Stimulated activated CD4-positive, alpha-beta T cell treated with anti-CD3 and anti-CD28 coated beads, Interleukin-15, amount 100 ng/mL, for 48 hours (primary cell): ENCODE data around the gene PRC1.

Experiments used
- DNase-seq, 2 donors: peaks; one replicate each; pipeline ENCODE4 v3.0.0-alpha.2; 2020; ENCODE audit warnings: low read depth in 2 of 2

The PRC1 gene

GRCh38 chr15:90989040-90989768 is 5.1 kb downstream of the PRC1 start:
- DNase-seq, result no peak

GRCh38 chr15:90988296-90988695 is 6.0 kb downstream of the PRC1 start:
- DNase-seq, result no peak

GRCh38 chr15:90987561-90988141 is 6.7 kb downstream of the PRC1 start:
- no peak for DNase-seq

DNA sequence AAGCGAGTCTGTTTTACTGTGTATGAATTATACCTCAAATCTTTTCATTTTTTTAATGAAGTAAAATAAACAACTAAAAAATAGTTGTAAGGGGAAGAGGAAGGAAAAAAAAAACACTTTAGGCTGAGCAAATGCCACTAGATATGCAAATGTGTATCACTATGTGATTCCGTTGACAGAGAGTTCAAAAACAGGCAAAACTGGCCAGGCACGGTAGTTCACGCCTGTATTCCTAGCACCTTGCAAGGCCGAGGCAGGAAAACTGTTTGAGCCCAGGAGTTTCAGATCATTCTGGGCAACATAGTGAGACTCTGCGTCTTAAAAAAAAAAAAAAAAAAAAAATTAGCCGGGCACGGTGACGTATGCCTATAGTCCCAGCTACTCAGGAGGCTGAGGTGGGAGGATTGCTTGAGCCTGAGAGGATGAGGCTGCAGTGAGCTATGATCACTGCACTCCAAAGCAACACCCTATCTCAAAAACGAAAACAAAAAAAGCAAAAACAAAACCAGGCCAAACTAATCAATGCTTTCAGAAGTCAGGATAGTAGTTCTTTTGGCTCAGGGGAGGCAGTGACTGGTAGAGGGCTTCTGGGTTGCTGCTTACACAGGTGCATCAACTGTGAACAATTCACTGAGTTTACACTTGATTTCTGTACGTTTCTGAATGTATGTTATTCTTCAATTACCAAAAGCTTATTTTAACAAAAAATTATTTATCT is 7.4 kb downstream of the PRC1 start:
- DNase-seq, result no peak

DNA sequence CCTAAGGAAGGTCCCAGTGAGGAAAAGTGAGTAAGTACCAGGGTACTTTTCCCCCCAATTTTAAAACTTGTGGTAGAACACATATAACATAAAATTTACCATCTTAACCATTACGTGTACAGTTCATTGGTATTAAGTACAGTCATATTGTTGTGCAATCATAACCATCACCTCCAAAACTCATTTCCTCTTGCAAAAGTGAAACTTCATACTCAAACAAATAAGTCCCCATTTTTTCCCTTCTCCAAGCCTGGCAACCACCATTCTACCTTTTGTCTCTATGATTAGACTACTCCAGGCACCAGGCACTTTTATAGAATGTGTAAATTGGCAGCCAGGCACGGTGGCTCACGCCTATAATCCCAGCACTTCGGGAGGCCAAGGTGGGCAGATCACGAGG is 12.2 kb downstream of the PRC1 start:
- no peak for DNase-seq

- no peak for DNase-seq
Measured at GRCh38 chr15:90981681-90982080, 12.7 kb downstream of the PRC1 start.

DNA sequence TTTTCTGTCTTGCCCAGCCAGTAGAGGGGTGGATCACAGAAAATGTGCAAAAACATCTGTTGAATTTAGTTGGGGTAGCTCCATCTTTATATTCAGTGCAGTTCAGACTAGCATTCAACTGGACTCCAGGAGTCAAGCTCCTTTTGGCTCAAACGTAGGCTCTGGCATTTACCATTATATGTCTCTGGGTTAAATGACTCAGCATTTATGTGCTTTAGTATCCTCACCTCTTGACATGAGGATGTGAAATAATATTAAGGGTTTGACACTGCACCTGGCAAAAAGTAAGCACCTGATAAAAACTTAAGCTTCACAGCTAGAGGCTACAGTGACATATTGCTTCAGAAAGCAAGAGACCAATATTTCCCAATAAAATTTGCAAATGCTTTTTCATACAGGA is 14.8 kb downstream of the PRC1 start:
- no peak for DNase-seq

GRCh38 chr15:90974216-90974615 is 20.1 kb downstream of the PRC1 start:
- no peak for DNase-seq

DNA sequence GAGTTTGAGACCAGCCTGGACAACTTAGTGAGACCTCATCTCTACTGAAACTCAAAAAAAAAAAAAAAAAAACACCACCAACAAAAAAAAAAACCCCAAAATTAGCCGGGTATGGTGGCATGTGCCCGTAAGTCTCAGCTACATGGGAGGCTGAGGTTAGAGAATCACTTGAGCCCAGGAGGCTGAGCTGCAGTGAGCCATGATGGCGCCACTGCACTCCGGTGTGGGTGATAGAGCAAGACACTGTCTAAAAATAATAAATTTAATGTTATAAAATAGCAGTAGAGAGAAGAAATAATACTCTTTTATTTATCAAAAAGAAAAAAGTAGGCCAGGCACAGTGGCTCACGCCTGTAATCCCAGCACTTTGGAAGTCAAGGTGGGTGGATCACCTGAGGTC is 22.2 kb downstream of the PRC1 start:
- DNase-seq, result no peak

- DNase-seq, result no peak
Measured at GRCh38 chr15:90970274-90970673, 24.1 kb downstream of the PRC1 start.

- no peak for DNase-seq
Measured at GRCh38 chr15:90968434-90968833, 25.9 kb downstream of the PRC1 start.

GRCh38 chr15:90967206-90967605 is 27.1 kb downstream of the PRC1 start:
- DNase-seq, result no peak

GRCh38 chr15:90966262-90966661 is 28.1 kb downstream of the PRC1 start:
- no peak for DNase-seq

GRCh38 chr15:90962021-90962420 is 32.3 kb downstream of the PRC1 start:
- DNase-seq, result no peak

GRCh38 chr15:90960298-90961091 is 33.8 kb downstream of the PRC1 start:
- no peak for DNase-seq

- no peak for DNase-seq
Measured at GRCh38 chr15:90959894-90960293, 34.4 kb downstream of the PRC1 start.

GRCh38 chr15:90959028-90959595 is 35.2 kb downstream of the PRC1 start:
- DNase-seq, result no peak

DNA sequence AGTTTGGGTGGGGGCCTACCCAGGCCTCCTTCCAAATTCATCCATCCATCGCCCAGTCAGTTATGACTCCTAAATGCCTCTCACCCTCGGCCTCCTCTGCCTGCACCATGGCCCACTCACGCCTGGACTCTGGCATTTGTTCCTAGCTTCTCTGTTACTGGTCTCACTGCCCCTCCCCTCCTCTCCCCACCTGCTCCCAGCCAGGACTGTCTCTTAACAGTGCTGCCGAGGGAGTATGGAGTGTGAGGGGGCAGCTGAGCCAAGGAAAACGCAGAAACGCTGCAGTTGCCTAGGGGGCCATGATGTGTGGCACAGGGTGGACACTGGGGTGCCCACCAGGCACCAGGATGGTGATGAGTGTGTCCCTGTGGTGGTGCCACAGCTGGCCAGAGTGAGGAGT is 36.5 kb downstream of the PRC1 start:
- no peak for DNase-seq

DNA sequence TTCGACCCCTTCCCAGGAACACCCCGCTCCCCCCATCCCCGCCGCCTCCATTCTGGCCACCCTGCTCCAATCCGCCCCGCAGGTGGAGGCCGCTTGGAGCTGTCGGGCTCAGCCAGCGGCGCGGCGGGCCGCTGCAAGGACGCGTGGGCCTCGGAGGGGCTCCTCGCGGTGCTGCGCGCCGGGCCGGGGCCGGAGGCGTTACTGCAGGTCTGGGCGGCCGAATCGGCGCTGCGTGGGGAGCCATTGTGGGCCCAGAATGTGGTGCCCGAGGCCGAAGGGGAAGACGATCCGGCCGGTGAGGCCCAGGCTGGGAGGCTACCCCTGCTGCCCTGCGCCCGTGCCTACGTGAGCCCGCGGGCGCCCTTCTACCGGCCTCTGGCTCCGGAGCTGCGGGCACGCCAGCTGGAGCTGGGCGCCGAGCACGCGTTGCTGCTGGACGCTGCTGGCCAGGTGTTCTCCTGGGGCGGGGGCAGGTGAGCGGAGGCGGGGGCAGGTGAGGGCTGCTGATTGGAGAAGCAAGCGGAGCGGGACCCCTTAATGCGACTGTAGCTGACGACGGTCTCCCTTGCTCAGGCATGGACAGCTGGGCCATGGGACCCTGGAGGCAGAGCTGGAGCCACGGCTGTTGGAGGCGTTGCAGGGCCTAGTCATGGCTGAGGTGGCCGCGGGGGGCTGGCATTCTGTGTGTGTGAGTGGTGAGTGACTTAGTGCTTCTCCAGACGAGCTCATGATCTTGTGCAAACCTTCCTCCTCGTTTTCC is 37.1 kb downstream of the PRC1 start:
- no peak for DNase-seq

GRCh38 chr15:90956274-90957030 is 37.9 kb downstream of the PRC1 start:
- peak in 1 of 2 donors; percentile 52 for DNase-seq
